ENCODE measurements around the gene MEIS3. TPM values are rescaled to one million over a fixed set of nuclear protein-coding genes. Genes with fewer than 3 reads are reported as not detected.

Gene MEIS3
- total and polyA plus RNA-seq, 2 experiments from 2014 or later, result 20.1 to 56.1 TPM

DNA sequence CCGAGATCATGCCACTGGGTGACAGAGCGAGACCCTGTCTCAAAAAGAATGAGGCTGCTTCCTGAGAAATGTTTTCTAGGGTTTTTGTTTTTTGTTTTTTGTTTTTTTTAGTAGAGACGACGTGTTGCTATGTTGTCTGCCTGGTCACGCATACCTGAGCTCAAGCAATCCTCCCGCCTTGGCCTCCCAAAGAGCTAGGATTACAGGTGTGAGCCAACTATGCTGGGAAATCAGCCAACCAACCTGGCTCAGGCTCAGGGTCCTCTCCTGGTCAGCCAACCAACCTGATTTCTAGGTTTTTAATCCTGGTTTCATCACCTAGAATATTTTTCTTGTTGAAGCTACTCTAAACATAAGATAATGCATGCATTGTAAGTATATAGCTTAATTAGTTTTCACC, 62.4 kb downstream of the MEIS3 start:
- Histone ChIP-seq H3K4me1 (ENCODE audit: insufficient read depth) (no peaks in the 10 kb centered on the region), H3K36me3 (ENCODE audit: low read depth) (peaks cover 31% of the 10 kb centered on the region; the same call in 1 of the 2 replicates), H3F3A (ENCODE audit: insufficient read depth) (no peaks in the 10 kb centered on the region), H3K27ac (no peak overlapping the region), H4K20me1 (ENCODE audit: insufficient read depth) (no peaks in the 10 kb centered on the region), H3K27me3 (replicated peaks; ENCODE audit: insufficient read depth) (no peaks in the 10 kb centered on the region), H2AFZ (no peak overlapping the region), H3K9me2 (ENCODE audit: insufficient read depth) (no peaks in the 10 kb centered on the region), H3K79me2 (ENCODE audit: insufficient read depth) (peaks cover 25% of the 10 kb centered on the region), H3K4me3 (no peak overlapping the region), H3K4me2 (ENCODE audit: unreplicated experiment) (no peak overlapping the region), H3K9me3 (ENCODE audit: low read depth) (no peaks in the 10 kb centered on the region), H3K9ac (no peak overlapping the region)
- WGBS, 2 experiments (ENCODE audit: low coverage in 1 of 2, low lambda C conversion rate in 2 of 2, missing lambda C conversion rate in 2 of 2), result 97 to 99% methylated on average over 6 of the region's 6 CpGs
- no peak for TF ChIP-seq EZH2 (IDR thresholded peaks at IDR 0.05; ENCODE audit: insufficient read depth, poor library complexity, severe bottlenecking)
- no peak for TF ChIP-seq EZH2phosphoT487 (IDR thresholded peaks at IDR 0.05; ENCODE audit: insufficient read depth, low read depth)
- in situ Hi-C loops (cut with MboI), result no loop called here
- no peak for DNase-seq

DNA sequence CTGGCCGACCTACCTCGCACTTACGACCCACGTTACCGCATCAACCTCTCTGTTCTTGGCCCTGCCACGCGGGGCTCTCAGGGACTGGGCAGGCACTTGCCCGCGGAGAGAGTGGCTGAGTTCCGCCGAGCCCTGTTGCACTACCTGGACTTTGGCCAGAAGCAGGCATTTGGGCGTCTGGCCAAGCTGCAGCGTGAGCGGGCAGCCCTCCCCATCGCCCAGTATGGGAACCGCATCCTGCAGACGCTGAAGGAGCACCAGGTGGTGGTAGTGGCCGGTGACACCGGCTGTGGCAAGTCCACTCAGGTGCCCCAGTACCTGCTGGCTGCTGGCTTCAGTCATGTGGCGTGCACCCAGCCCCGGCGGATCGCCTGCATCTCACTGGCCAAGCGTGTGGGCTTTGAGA, 66.0 kb downstream of the MEIS3 start:
- Histone ChIP-seq H3K9me3 (ENCODE audit: low read depth) (no peaks in the 10 kb centered on the region), H3K79me2 (ENCODE audit: insufficient read depth) (peaks cover 52% of the 10 kb centered on the region), H3K9me2 (ENCODE audit: insufficient read depth) (no peaks in the 10 kb centered on the region), H3K36me3 (ENCODE audit: low read depth) (peaks cover 34% of the 10 kb centered on the region; the same call in 1 of the 2 replicates), H2AFZ (no peak overlapping the region), H3K27ac (no peak overlapping the region), H4K20me1 (ENCODE audit: insufficient read depth) (no peaks in the 10 kb centered on the region), H3K4me2 (ENCODE audit: unreplicated experiment) (no peak overlapping the region), H3F3A (ENCODE audit: insufficient read depth) (no peaks in the 10 kb centered on the region), H3K27me3 (replicated peaks; ENCODE audit: insufficient read depth) (no peaks in the 10 kb centered on the region), H3K4me1 (ENCODE audit: insufficient read depth) (peaks cover 10% of the 10 kb centered on the region; the same call in 1 of the 2 replicates), H3K9ac (no peak overlapping the region), H3K4me3 (no peak overlapping the region)
- TF ChIP-seq EZH2 (IDR thresholded peaks at IDR 0.05; ENCODE audit: insufficient read depth, poor library complexity, severe bottlenecking) (no peak), EZH2phosphoT487 (IDR thresholded peaks at IDR 0.05; ENCODE audit: insufficient read depth, low read depth) (no peak)
- no peak for DNase-seq
- in situ Hi-C loops (cut with MboI), result no loop called here
- WGBS, 2 experiments (ENCODE audit: low coverage in 1 of 2, low lambda C conversion rate in 2 of 2, missing lambda C conversion rate in 2 of 2), result 97 to 98% methylated on average over 21 to 23 of the region's 24 CpGs

Other genes starting within 250 kb of the MEIS3 start
- 11.9 and 14.6 TPM in 2 replicates for gene BBC3, start 188.3 kb downstream of the MEIS3 start, total RNA-seq (2014; rRNA removed; shearing (Covaris generic))
- 6.2 and 6.3 TPM in 2 replicates for gene BBC3, start 188.3 kb downstream of the MEIS3 start, polyA plus RNA-seq (2016; fragmentation: Nextera tagmentation; extraction: Ambion mirVana)
- 7.3 and 11.1 TPM in 2 replicates for gene CCDC9, start 163.0 kb downstream of the MEIS3 start, total RNA-seq (2014; rRNA removed; shearing (Covaris generic))
- 4.1 and 5.8 TPM in 2 replicates for gene CCDC9, start 163.0 kb downstream of the MEIS3 start, polyA plus RNA-seq (2016; fragmentation: Nextera tagmentation; extraction: Ambion mirVana)
- 2.9 and 5.2 TPM in 2 replicates for gene INAFM1, start 144.6 kb downstream of the MEIS3 start, total RNA-seq (2014; rRNA removed; shearing (Covaris generic))
- gene INAFM1, start 144.6 kb downstream of the MEIS3 start, polyA plus RNA-seq (2016; fragmentation: Nextera tagmentation; extraction: Ambion mirVana), result 14.1 and 14.5 TPM in 2 replicates
- 0.51 TPM in 1 of 2 replicates, not detected in the other for gene C5AR1, start 109.7 kb downstream of the MEIS3 start, total RNA-seq (2014; rRNA removed; shearing (Covaris generic))
- gene C5AR1, start 109.7 kb downstream of the MEIS3 start, polyA plus RNA-seq (2016; fragmentation: Nextera tagmentation; extraction: Ambion mirVana), result 0.10 and 0.46 TPM in 2 replicates
- gene C5AR2, start 87.4 kb downstream of the MEIS3 start, total RNA-seq (2014; rRNA removed; shearing (Covaris generic)), result 1.3 and 1.9 TPM in 2 replicates
- gene C5AR2, start 87.4 kb downstream of the MEIS3 start, polyA plus RNA-seq (2016; fragmentation: Nextera tagmentation; extraction: Ambion mirVana), result 0.03 and 0.29 TPM in 2 replicates
- 11.0 and 13.2 TPM in 2 replicates for gene DHX34, start 70.2 kb downstream of the MEIS3 start, total RNA-seq (2014; rRNA removed; shearing (Covaris generic))
- gene DHX34, start 70.2 kb downstream of the MEIS3 start, polyA plus RNA-seq (2016; fragmentation: Nextera tagmentation; extraction: Ambion mirVana), result 7.7 TPM in 2 replicates
- gene SLC8A2, start 52.4 kb upstream of the MEIS3 start, total RNA-seq (2014; rRNA removed; shearing (Covaris generic)), result 0.38 TPM in 1 of 2 replicates, not detected in the other
- gene SLC8A2, start 52.4 kb upstream of the MEIS3 start, polyA plus RNA-seq (2016; fragmentation: Nextera tagmentation; extraction: Ambion mirVana), result 0.11 TPM in 1 of 2 replicates, not detected in the other
- gene KPTN, start 64.7 kb upstream of the MEIS3 start, total RNA-seq (2014; rRNA removed; shearing (Covaris generic)), result 3.1 and 18.3 TPM in 2 replicates
- 7.2 and 9.6 TPM in 2 replicates for gene KPTN, start 64.7 kb upstream of the MEIS3 start, polyA plus RNA-seq (2016; fragmentation: Nextera tagmentation; extraction: Ambion mirVana)
- gene NAPA, start 95.5 kb upstream of the MEIS3 start, total RNA-seq (2014; rRNA removed; shearing (Covaris generic)), result 94.1 and 110 TPM in 2 replicates
- 183 and 187 TPM in 2 replicates for gene NAPA, start 95.5 kb upstream of the MEIS3 start, polyA plus RNA-seq (2016; fragmentation: Nextera tagmentation; extraction: Ambion mirVana)
- gene ZNF541, start 153.6 kb upstream of the MEIS3 start, total RNA-seq (2014; rRNA removed; shearing (Covaris generic)), result not detected in 2 replicates
- gene ZNF541, start 153.6 kb upstream of the MEIS3 start, polyA plus RNA-seq (2016; fragmentation: Nextera tagmentation; extraction: Ambion mirVana), result 0.11 and 0.15 TPM in 2 replicates
- gene BICRA, start 189.6 kb upstream of the MEIS3 start, total RNA-seq (2014; rRNA removed; shearing (Covaris generic)), result 0.86 and 3.8 TPM in 2 replicates
- gene BICRA, start 189.6 kb upstream of the MEIS3 start, polyA plus RNA-seq (2016; fragmentation: Nextera tagmentation; extraction: Ambion mirVana), result 0.81 and 1.1 TPM in 2 replicates